ENCODE measurements around the gene CD226.

CD226 gene

DNA sequence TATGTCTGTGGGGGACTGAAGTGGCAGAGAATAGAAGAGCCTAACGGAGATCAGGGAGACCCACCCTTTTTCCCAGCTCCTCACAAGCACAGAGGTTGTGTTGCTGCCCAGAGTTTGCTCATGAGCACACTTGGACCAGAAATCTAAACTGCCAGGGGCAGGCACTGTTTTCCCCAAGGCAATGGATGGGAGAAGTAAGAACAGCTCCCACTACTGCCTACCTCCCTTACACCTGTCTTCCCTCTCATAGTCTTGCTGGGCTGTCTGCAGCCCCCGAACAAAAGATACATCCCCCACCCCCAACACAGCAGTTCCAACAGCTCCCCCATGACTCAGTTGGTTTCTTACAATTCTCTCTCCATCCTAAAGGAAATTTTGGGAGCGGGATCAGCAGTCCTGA lies 48.1 kb upstream of the CD226 start:
- ATAC-seq = no peak

DNA sequence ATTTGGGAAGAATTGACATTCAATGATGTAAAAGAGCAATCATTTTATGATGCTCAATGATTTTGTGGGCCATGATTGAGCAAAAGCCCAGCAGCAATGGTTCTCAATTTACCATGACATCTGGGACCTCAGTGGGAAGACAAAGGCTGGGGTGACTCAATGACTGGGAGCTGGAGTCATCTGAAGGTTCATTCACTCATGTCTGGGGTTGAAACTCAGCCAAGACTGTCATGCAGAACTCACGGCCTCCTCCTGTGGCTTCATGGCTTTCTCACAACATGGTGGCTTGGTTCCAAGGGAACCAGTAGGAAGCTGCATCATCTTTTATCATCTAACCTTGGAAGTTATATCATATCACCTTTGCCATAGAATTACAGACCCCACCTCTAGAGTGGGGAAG lies 45.1 kb upstream of the CD226 start:
- TF ChIP-seq ISL1 (CRISPR knock-in tag; IDR thresholded peaks at IDR 0.05) = no peak
- TF ChIP-seq, protein P1, sequence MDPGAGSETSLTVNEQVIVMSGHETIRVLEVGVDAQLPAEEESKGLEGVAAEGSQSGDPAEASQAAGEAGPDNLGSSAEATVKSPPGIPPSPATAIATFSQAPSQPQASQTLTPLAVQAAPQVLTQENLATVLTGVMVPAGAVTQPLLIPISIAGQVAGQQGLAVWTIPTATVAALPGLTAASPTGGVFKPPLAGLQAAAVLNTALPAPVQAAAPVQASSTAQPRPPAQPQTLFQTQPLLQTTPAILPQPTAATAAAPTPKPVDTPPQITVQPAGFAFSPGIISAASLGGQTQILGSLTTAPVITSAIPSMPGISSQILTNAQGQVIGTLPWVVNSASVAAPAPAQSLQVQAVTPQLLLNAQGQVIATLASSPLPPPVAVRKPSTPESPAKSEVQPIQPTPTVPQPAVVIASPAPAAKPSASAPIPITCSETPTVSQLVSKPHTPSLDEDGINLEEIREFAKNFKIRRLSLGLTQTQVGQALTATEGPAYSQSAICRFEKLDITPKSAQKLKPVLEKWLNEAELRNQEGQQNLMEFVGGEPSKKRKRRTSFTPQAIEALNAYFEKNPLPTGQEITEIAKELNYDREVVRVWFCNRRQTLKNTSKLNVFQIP (CRISPR knock-in tag; IDR thresholded peaks at IDR 0.05; ENCODE audit: borderline replicate concordance, low read depth) = no peak
- no peak for TF ChIP-seq TOX (CRISPR knock-in tag; IDR thresholded peaks at IDR 0.05; ENCODE audit: borderline replicate concordance)
- ATAC-seq = no peak

More for the DNA sequence above, 48.1 kb upstream of the CD226 start:
- no peak for TF ChIP-seq TSHZ2 (CRISPR knock-in tag; IDR thresholded peaks at IDR 0.05)
- TF ChIP-seq ZNF565 (CRISPR knock-in tag; conservative IDR thresholded peaks at IDR 0.05; ENCODE audit: low read depth) = no peak
- no peak for TF ChIP-seq ISL1 (CRISPR knock-in tag; IDR thresholded peaks at IDR 0.05)
- TF ChIP-seq ZC3H10 (CRISPR knock-in tag; IDR thresholded peaks at IDR 0.05) = no peak
- no peak for TF ChIP-seq ZNF8 (CRISPR knock-in tag; IDR thresholded peaks at IDR 0.05)
- TF ChIP-seq SNAI2 (CRISPR knock-in tag; IDR thresholded peaks at IDR 0.05) = no peak
- no peak for TF ChIP-seq ARNTL (CRISPR knock-in tag; IDR thresholded peaks at IDR 0.05; ENCODE audit: borderline replicate concordance, low read depth)
- TF ChIP-seq CSRNP3 (CRISPR knock-in tag; IDR thresholded peaks at IDR 0.05) = no peak
- no peak for TF ChIP-seq TOX (CRISPR knock-in tag; IDR thresholded peaks at IDR 0.05; ENCODE audit: borderline replicate concordance)
- no peak for TF ChIP-seq ESRRG (CRISPR knock-in tag; IDR thresholded peaks at IDR 0.05)
- no peak for TF ChIP-seq CREB5 (CRISPR knock-in tag; IDR thresholded peaks at IDR 0.05; ENCODE audit: low read depth)
- no peak for TF ChIP-seq PATZ1 (CRISPR knock-in tag; IDR thresholded peaks at IDR 0.05; ENCODE audit: borderline replicate concordance)
- TF ChIP-seq GLIS3 (CRISPR knock-in tag; IDR thresholded peaks at IDR 0.05) = no peak
- no peak for TF ChIP-seq BACH2 (CRISPR knock-in tag; IDR thresholded peaks at IDR 0.05; ENCODE audit: borderline replicate concordance)
- no peak for TF ChIP-seq CSDC2 (CRISPR knock-in tag; IDR thresholded peaks at IDR 0.05)
- TF ChIP-seq ZNF70 (CRISPR knock-in tag; IDR thresholded peaks at IDR 0.05) = no peak
- TF ChIP-seq ZFP30 (CRISPR knock-in tag; IDR thresholded peaks at IDR 0.05) = no peak
- TF ChIP-seq, protein P1 (CRISPR knock-in tag; IDR thresholded peaks at IDR 0.05; ENCODE audit: borderline replicate concordance, low read depth) = no peak
- no peak for TF ChIP-seq RARB (CRISPR knock-in tag; IDR thresholded peaks at IDR 0.05)
- no peak for TF ChIP-seq ZFP3 (CRISPR knock-in tag; IDR thresholded peaks at IDR 0.05)

DNA sequence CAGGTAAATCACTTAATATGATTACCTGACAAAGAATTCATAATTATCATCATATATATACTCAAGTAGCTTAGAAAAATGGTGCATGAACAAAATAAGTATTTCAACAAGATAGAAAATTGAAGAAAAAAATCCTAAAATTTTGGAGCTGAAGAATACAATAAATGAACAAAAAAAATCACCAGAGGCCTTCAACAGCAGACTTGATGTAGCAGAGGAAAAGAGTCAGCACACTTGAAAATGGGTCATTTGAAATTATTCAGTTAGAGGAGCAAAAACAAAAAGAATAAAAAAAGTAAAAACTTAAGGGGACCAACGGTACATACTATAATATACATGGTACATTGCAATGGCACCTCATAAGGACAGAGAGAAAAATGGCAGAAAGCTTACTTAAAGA lies 40.2 kb upstream of the CD226 start:
- no peak for ATAC-seq
- TF ChIP-seq ISL1 (CRISPR knock-in tag; IDR thresholded peaks at IDR 0.05) = no peak
- TF ChIP-seq ZNF8 (CRISPR knock-in tag; IDR thresholded peaks at IDR 0.05) = no peak
- no peak for TF ChIP-seq TOX (CRISPR knock-in tag; IDR thresholded peaks at IDR 0.05; ENCODE audit: borderline replicate concordance)
- TF ChIP-seq ESRRG (CRISPR knock-in tag; IDR thresholded peaks at IDR 0.05) = no peak
- TF ChIP-seq ZNF565 (CRISPR knock-in tag; conservative IDR thresholded peaks at IDR 0.05; ENCODE audit: low read depth) = no peak
- TF ChIP-seq OSR1 (CRISPR knock-in tag; IDR thresholded peaks at IDR 0.05) = no peak
- TF ChIP-seq ZFP3 (CRISPR knock-in tag; IDR thresholded peaks at IDR 0.05) = no peak
- TF ChIP-seq CSDC2 (CRISPR knock-in tag; IDR thresholded peaks at IDR 0.05) = no peak
- no peak for TF ChIP-seq RARB (CRISPR knock-in tag; IDR thresholded peaks at IDR 0.05)
- no peak for TF ChIP-seq TSHZ2 (CRISPR knock-in tag; IDR thresholded peaks at IDR 0.05)
- no peak for TF ChIP-seq CSRNP3 (CRISPR knock-in tag; IDR thresholded peaks at IDR 0.05)
